ENCODE data around the gene GIT2.
"Not testable (repeated sequence)": the region's sequence is repeated elsewhere in the genome, so short reads cannot be mapped to it uniquely, and the experiment has no call there.

Gene GIT2

GRCh38 chr12:110006115-110006514, 9.9 kb upstream of the GIT2 start:
- DNase-seq: no peak

GRCh38 chr12:110005319-110005973, 9.3 kb upstream of the GIT2 start:
- no peak for DNase-seq

- DNase-seq: peak in 1 of 51 donors; percentile 21
These were observed 8.4 kb upstream of the GIT2 start for GRCh38 chr12:110004598-110004997.

GRCh38 chr12:110002676-110003515, 6.7 kb upstream of the GIT2 start:
- peak in 1 of 51 donors; percentile 11 for DNase-seq

- no peak for DNase-seq
These were observed 5.4 kb upstream of the GIT2 start for GRCh38 chr12:110001596-110001995.

- peak in 5 of 51 donors; percentile 8 to 29 (median 16) for DNase-seq
These were observed 3.9 kb upstream of the GIT2 start for GRCh38 chr12:109999983-110000505.

GRCh38 chr12:109999649-109999971, 3.4 kb upstream of the GIT2 start:
- DNase-seq: peak in 1 of 51 donors; percentile 43

GRCh38 chr12:109998904-109999648, 2.9 kb upstream of the GIT2 start, which contains the start of gene ANKRD13A:
ANKRD13A (plus strand) TSS chr12:109999430; CDS start chr12:109999689, 259 bp downstream.
- peak; percentile 45 to 99 (median 84) for DNase-seq

- DNase-seq: no peak
These were observed 2.2 kb upstream of the GIT2 start for GRCh38 chr12:109998241-109998903.

GRCh38 chr12:109997393-109997792, 1.2 kb upstream of the GIT2 start:
- no peak for DNase-seq

GRCh38 chr12:109996483-109996853, 300 bp upstream of the GIT2 start:
- no peak for DNase-seq

- DNase-seq: peak in 1 of 51 donors; percentile 6
These were observed 845 bp downstream of the GIT2 start for GRCh38 chr12:109995361-109995685.

- no peak for DNase-seq
These were observed 1.6 kb downstream of the GIT2 start for GRCh38 chr12:109994401-109995175.

GRCh38 chr12:109993091-109993490, 3.1 kb downstream of the GIT2 start:
- no peak for DNase-seq

- DNase-seq: no peak
These were observed 4.6 kb downstream of the GIT2 start for GRCh38 chr12:109991586-109991985.

- DNase-seq: no peak
These were observed 6.8 kb downstream of the GIT2 start for GRCh38 chr12:109989380-109989779.

GRCh38 chr12:109988903-109989302, 7.3 kb downstream of the GIT2 start:
- DNase-seq: no peak

- no peak for DNase-seq
These were observed 7.9 kb downstream of the GIT2 start for GRCh38 chr12:109988274-109988673.

GRCh38 chr12:109987615-109988014, 8.6 kb downstream of the GIT2 start:
- no peak for DNase-seq

- DNase-seq: not testable (repeated sequence)
These were observed 9.9 kb downstream of the GIT2 start for GRCh38 chr12:109986236-109986635.
